ENCODE measurements around the gene STX8. TPM values are rescaled to one million over a fixed set of nuclear protein-coding genes. Genes with fewer than 3 reads are reported as not detected.

Gene STX8
- total RNA-seq, 1 experiment from 2014 or later = 38.8 TPM

- no TSS peak for BruUV-seq (replicated peaks)
- RAD21 ChIA-PET (ENCODE audit: low non-redundant PET in 1 of 2, low total read pairs in 2 of 2, uncharacterized antibody in 2 of 2, unreplicated experiment in 2 of 2) = no interaction called here
Observed at GRCh38 chr17:9336817-9337216, 238.8 kb downstream of the STX8 start.

More at GRCh38 chr17:9336817-9337216, 238.8 kb downstream of the STX8 start:
- H3K36me3 ChIP-seq (ENCODE audit: control insufficient read depth in 1 of 2, insufficient read depth in 2 of 2, low read length in 2 of 2) = no peaks in the 10 kb centered on the region
- H3K27ac ChIP-seq (ENCODE audit: low read depth, low read length) = no peak overlapping the region
- no peak for TF ChIP-seq TCF7L2 (IDR thresholded peaks at IDR 0.05; ENCODE audit: borderline replicate concordance, extremely low read depth, insufficient read depth, insufficient read length)
- no peak for TF ChIP-seq EZH2phosphoT487 (IDR thresholded peaks at IDR 0.05; ENCODE audit: borderline replicate concordance)
- TF ChIP-seq CBX3 (IDR thresholded peaks at IDR 0.05; ENCODE audit: low read depth) = no peak
- TF ChIP-seq ELF1 (IDR thresholded peaks at IDR 0.05; ENCODE audit: borderline replicate concordance, low read depth) = no peak
- TF ChIP-seq, protein P1, sequence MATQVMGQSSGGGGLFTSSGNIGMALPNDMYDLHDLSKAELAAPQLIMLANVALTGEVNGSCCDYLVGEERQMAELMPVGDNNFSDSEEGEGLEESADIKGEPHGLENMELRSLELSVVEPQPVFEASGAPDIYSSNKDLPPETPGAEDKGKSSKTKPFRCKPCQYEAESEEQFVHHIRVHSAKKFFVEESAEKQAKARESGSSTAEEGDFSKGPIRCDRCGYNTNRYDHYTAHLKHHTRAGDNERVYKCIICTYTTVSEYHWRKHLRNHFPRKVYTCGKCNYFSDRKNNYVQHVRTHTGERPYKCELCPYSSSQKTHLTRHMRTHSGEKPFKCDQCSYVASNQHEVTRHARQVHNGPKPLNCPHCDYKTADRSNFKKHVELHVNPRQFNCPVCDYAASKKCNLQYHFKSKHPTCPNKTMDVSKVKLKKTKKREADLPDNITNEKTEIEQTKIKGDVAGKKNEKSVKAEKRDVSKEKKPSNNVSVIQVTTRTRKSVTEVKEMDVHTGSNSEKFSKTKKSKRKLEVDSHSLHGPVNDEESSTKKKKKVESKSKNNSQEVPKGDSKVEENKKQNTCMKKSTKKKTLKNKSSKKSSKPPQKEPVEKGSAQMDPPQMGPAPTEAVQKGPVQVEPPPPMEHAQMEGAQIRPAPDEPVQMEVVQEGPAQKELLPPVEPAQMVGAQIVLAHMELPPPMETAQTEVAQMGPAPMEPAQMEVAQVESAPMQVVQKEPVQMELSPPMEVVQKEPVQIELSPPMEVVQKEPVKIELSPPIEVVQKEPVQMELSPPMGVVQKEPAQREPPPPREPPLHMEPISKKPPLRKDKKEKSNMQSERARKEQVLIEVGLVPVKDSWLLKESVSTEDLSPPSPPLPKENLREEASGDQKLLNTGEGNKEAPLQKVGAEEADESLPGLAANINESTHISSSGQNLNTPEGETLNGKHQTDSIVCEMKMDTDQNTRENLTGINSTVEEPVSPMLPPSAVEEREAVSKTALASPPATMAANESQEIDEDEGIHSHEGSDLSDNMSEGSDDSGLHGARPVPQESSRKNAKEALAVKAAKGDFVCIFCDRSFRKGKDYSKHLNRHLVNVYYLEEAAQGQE (IDR thresholded peaks at IDR 0.05; ENCODE audit: low read depth) = no peak
- TF ChIP-seq SRF (IDR thresholded peaks at IDR 0.05; ENCODE audit: low read depth) = no peak
- TF ChIP-seq, protein P2, sequence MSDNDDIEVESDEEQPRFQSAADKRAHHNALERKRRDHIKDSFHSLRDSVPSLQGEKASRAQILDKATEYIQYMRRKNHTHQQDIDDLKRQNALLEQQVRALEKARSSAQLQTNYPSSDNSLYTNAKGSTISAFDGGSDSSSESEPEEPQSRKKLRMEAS (IDR thresholded peaks at IDR 0.05) = no peak
- no peak for TF ChIP-seq ATF3 (IDR thresholded peaks at IDR 0.05)
- no peak for TF ChIP-seq JUND (IDR thresholded peaks at IDR 0.05)
- no peak for TF ChIP-seq EZH2 (IDR thresholded peaks at IDR 0.05)
- no peak for TF ChIP-seq RAD21 (IDR thresholded peaks at IDR 0.05; ENCODE audit: low read depth)
- TF ChIP-seq FOSL1 (IDR thresholded peaks at IDR 0.05; ENCODE audit: low read depth) = no peak
- no peak for TF ChIP-seq POLR2A (IDR thresholded peaks at IDR 0.05; ENCODE audit: borderline replicate concordance, extremely low read depth, insufficient read depth, insufficient read length)
- TF ChIP-seq, protein P3, sequence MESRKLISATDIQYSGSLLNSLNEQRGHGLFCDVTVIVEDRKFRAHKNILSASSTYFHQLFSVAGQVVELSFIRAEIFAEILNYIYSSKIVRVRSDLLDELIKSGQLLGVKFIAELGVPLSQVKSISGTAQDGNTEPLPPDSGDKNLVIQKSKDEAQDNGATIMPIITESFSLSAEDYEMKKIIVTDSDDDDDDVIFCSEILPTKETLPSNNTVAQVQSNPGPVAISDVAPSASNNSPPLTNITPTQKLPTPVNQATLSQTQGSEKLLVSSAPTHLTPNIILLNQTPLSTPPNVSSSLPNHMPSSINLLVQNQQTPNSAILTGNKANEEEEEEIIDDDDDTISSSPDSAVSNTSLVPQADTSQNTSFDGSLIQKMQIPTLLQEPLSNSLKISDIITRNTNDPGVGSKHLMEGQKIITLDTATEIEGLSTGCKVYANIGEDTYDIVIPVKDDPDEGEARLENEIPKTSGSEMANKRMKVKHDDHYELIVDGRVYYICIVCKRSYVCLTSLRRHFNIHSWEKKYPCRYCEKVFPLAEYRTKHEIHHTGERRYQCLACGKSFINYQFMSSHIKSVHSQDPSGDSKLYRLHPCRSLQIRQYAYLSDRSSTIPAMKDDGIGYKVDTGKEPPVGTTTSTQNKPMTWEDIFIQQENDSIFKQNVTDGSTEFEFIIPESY (IDR thresholded peaks at IDR 0.05; ENCODE audit: extremely low read depth, insufficient replicate concordance, low read length) = no peak
- TF ChIP-seq YY1 (IDR thresholded peaks at IDR 0.05; ENCODE audit: extremely low read depth, insufficient replicate concordance, low read depth, low read length) = no peak
- TF ChIP-seq CEBPB (IDR thresholded peaks at IDR 0.05; ENCODE audit: low read depth) = no peak
- peaks cover 0 to 7% of the 10 kb centered on the region in 2 experiments; a peak in 1 of 4 replicates for H3K4me1 ChIP-seq (ENCODE audit: control insufficient read depth in 1 of 2, insufficient read depth in 2 of 2, low read length in 2 of 2)
- H3K9me2 ChIP-seq (ENCODE audit: insufficient read depth) = no peaks in the 10 kb centered on the region
- H3K9me3 ChIP-seq (ENCODE audit: control insufficient read depth in 1 of 2, insufficient read depth in 1 of 2, low read depth in 1 of 2, low read length in 2 of 2) = peaks cover 4 to 8% of the 10 kb centered on the region in 2 experiments; a peak in 2 of 4 replicates
- no peak overlapping the region for H3K9ac ChIP-seq (ENCODE audit: low read length)
- no peaks in the 10 kb centered on the region for H3K27me3 ChIP-seq (ENCODE audit: insufficient read depth, low read length)
- ATAC-seq (no peak), DNase-seq (ENCODE audit: low read depth, low spot score) (no peak)
- POLR2A ChIA-PET = no interaction called here
- H3K79me2 ChIP-seq (ENCODE audit: insufficient read depth, low read length) = no peaks in the 10 kb centered on the region
- no peaks in the 10 kb centered on the region for H4K20me1 ChIP-seq (ENCODE audit: insufficient read depth)
- intact Hi-C loops (cut with micrococcal nuclease) = no loop called here
- no peak overlapping the region for H3K4me2 ChIP-seq (ENCODE audit: low read length)
- H2AFZ ChIP-seq (ENCODE audit: low read depth, low read length, poor library complexity, severe bottlenecking) = no peak overlapping the region
- no peak overlapping the region for H3K4me3 ChIP-seq (replicated peaks in 1 of 2; ENCODE audit: low read depth in 1 of 2, low read length in 2 of 2)
- CTCF ChIA-PET = no interaction called here
